OCI-LY1 (cell line): ENCODE data around the gene ZNHIT2.

Experiments
- H2AFZ ChIP-seq: fragments of 200-600 bp; sonication (generic), shearing (Covaris generic); 2 replicates; pipeline ENCODE4 v1.6.0; 2014; ENCODE audit warnings: antibody characterized with exemption, mild to moderate bottlenecking, low read length
- H3F3A ChIP-seq: fragments of 200-600 bp; sonication (generic), shearing (Covaris generic); 2 replicates; pipeline ENCODE4 v1.6.0; 2014; ENCODE audit warnings: mild to moderate bottlenecking, antibody characterized with exemption, low read length, moderate library complexity; ENCODE audit not compliant: insufficient read depth
- H3K27ac ChIP-seq: fragments of 200-600 bp; sonication (generic); 2 replicates; pipeline ENCODE4 v1.5.1; 2014; ENCODE audit warnings: low read length, mixed run types, mild to moderate bottlenecking, low read depth; ENCODE audit not compliant: poor library complexity, severe bottlenecking
- H3K27me3 ChIP-seq: fragments of 200-600 bp; sonication (generic); 2 replicates; pipeline ENCODE4 v1.6.0; 2014; ENCODE audit warnings: antibody characterized with exemption, mild to moderate bottlenecking, low read length, moderate library complexity; ENCODE audit not compliant: insufficient read depth
- H3K36me3 ChIP-seq: fragments of 200-600 bp; sonication (generic); 2 replicates; pipeline ENCODE4 v1.6.1; 2014; ENCODE audit warnings: mild to moderate bottlenecking, antibody characterized with exemption, low read length, moderate library complexity, mixed read lengths; ENCODE audit not compliant: insufficient read depth
- H3K4me1 ChIP-seq: fragments of 200-600 bp; sonication (generic); 2 replicates; pipeline ENCODE4 v1.5.1; 2014; ENCODE audit warnings: mild to moderate bottlenecking, low read length, moderate library complexity; ENCODE audit not compliant: insufficient read depth, severe bottlenecking
- H3K4me2 ChIP-seq: fragments of 200-600 bp; sonication (generic), shearing (Covaris generic); 2 replicates; pipeline ENCODE4 v1.6.1; 2014; ENCODE audit warnings: low read length
- H3K4me3 ChIP-seq: fragments of 200-600 bp; sonication (generic); 2 replicates; pipeline ENCODE4 v1.5.1; 2014; ENCODE audit warnings: low read length, low read depth, mild to moderate bottlenecking, mixed read lengths; ENCODE audit not compliant: poor library complexity, severe bottlenecking
- H3K79me2 ChIP-seq: fragments of 200-600 bp; shearing (Covaris generic); 2 replicates; pipeline ENCODE4 v1.6.1; 2016; ENCODE audit warnings: mixed run types, low read length, mixed read lengths; ENCODE audit not compliant: insufficient read depth
- H3K9ac ChIP-seq: fragments of 200-600 bp; sonication (generic), shearing (Covaris generic); 2 replicates; pipeline ENCODE4 v1.6.1; 2014; ENCODE audit warnings: mild to moderate bottlenecking, low read length, mixed read lengths
- H3K9me2 ChIP-seq: fragments of 200-600 bp; sonication (generic), shearing (Covaris generic); 2 replicates; pipeline ENCODE4 v1.6.1; 2014; ENCODE audit warnings: low read depth, mild to moderate bottlenecking, low read length, mixed read lengths
- H3K9me3 ChIP-seq: fragments of 200-600 bp; shearing (Covaris generic); 2 replicates; pipeline ENCODE4 v1.6.1; 2014; ENCODE audit warnings: low read length, mixed read lengths
- H4K20me1 ChIP-seq: fragments of 200-600 bp; sonication (generic), shearing (Covaris generic); 2 replicates; pipeline ENCODE4 v1.6.0; 2016; ENCODE audit warnings: mild to moderate bottlenecking, low read length; ENCODE audit not compliant: insufficient read depth
- CTCF ChIP-seq: fragments of 200-600 bp; sonication (generic), shearing (Covaris generic); IDR thresholded peaks from 2 replicates; pipeline ENCODE4 v1.5.1; 2017; ENCODE audit warnings: mild to moderate bottlenecking, antibody characterized with exemption, low read length, moderate library complexity, mixed read lengths
- EZH2 ChIP-seq: fragments of 200-600 bp; sonication (generic), shearing (Covaris generic); IDR thresholded peaks from 2 replicates; pipeline ENCODE4 v1.8.0; 2017; ENCODE audit warnings: borderline replicate concordance, mixed run types, mild to moderate bottlenecking, antibody characterized with exemption, low read length, moderate library complexity, mixed read lengths

ZNHIT2 gene

DNA sequence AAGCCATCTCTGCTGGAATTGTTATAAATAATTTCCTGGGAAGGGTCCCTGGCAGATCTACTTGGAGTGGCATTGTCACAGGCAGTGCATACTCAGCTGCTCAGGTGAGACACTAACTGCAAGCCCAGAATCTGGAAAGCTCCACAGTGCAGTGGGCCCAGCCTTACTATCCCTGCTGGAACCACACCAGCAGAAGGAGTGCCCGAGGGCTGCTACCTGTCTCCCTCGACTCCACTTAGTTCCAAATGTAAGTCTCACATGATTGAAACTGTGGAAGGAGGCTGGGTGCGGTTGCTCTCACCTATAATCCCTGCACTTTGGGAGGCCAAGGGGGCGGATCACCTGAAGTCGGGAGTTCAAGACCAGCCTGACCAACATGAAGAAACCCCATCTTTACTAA, 31.2 kb upstream of the ZNHIT2 start:
- Histone ChIP-seq H3K27me3 (peaks cover 5% of the 10 kb centered on the region; the same call in 1 of the 2 replicates), H3K79me2 (no peaks in the 10 kb centered on the region), H3K9me2 (no peaks in the 10 kb centered on the region), H3K4me3 (no peak overlapping the region), H3K4me1 (peaks cover 19% of the 10 kb centered on the region), H3K9me3 (peaks cover 10% of the 10 kb centered on the region), H3K9ac (no peak overlapping the region), H3K27ac (no peak overlapping the region), H3K4me2 (no peak overlapping the region), H2AFZ (no peak overlapping the region), H3F3A (no peaks in the 10 kb centered on the region), H3K36me3 (0 out of 2 replicates have a peak, but pooled peaks cover 4% of the 10 kb centered on the region), H4K20me1 (no peaks in the 10 kb centered on the region)
- TF ChIP-seq EZH2 (no peak), CTCF (no peak)

DNA sequence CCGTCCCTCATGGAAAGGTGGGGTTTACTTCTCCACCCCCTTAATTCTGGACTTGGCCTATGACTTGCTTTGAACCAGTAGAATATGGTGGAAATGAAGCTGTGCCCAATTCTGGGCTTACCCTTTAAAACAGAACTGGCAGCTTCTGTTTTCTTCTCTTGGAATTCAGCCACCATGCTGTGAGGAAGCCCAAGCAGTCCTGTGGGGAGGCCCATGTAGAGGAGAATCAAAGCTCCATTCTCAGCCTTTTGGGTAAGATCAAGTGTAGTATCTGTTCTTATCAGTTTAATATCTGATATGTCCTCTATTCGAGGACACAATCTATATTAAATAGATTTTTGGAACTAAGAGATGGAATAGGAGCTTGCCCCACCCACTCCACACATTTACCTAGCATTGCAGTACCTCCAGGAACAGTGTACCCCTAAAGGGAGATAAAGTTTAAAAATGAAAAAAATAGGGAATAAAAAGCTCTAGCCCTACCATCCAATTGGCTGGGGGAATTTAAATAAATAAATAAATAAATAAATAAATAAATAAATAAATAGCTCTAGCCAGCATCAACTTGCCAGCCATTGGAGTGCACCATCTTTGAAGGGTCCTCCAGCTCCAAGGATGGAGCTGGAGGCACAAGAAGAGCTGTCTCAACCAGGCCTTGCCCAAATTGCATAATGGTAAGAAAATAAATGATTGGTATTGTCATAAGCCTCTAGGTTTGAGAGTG, 30.0 kb upstream of the ZNHIT2 start:
- TF ChIP-seq CTCF, result no peak
- TF ChIP-seq EZH2, result no peak
- Histone ChIP-seq H3K9me3 (peaks cover 10% of the 10 kb centered on the region), H3K79me2 (no peaks in the 10 kb centered on the region), H3K4me2 (no peak overlapping the region), H3F3A (no peaks in the 10 kb centered on the region), H3K9ac (no peak overlapping the region), H3K4me1 (peaks cover 19% of the 10 kb centered on the region), H3K27me3 (peaks cover 5% of the 10 kb centered on the region; the same call in 1 of the 2 replicates), H2AFZ (no peak overlapping the region), H4K20me1 (no peaks in the 10 kb centered on the region), H3K27ac (no peak overlapping the region), H3K9me2 (no peaks in the 10 kb centered on the region), H3K36me3 (0 out of 2 replicates have a peak, but pooled peaks cover 4% of the 10 kb centered on the region), H3K4me3 (no peak overlapping the region)

GRCh38 chr11:65141896-65142494, 24.5 kb upstream of the ZNHIT2 start:
- no peak overlapping the region for H3K9ac ChIP-seq
- H2AFZ ChIP-seq, result no peak overlapping the region
- 0 out of 2 replicates have a peak, but pooled peaks cover 4% of the 10 kb centered on the region for H3K36me3 ChIP-seq
- no peak overlapping the region for H3K4me3 ChIP-seq
- H3K4me2 ChIP-seq, result no peak overlapping the region
- H3K79me2 ChIP-seq, result no peaks in the 10 kb centered on the region
- no peak for TF ChIP-seq CTCF
- no peak for TF ChIP-seq EZH2
- no peak overlapping the region for H3K27ac ChIP-seq
- no peaks in the 10 kb centered on the region for H4K20me1 ChIP-seq
- peaks cover 5% of the 10 kb centered on the region for H3K4me1 ChIP-seq
- H3K9me3 ChIP-seq, result peaks cover 6% of the 10 kb centered on the region
- H3F3A ChIP-seq, result no peaks in the 10 kb centered on the region
- no peaks in the 10 kb centered on the region for H3K9me2 ChIP-seq
- peaks cover 12% of the 10 kb centered on the region; the same call in 1 of the 2 replicates for H3K27me3 ChIP-seq
